HG03196 (cell line): Measurements from ENCODE around the gene NXPH1.

Source experiments
- ATAC-seq: cut with Tn5 transposase; IDR thresholded peaks from one replicate; pipeline ENCODE4 v1.9.1; 2021; ENCODE audit not compliant: unreplicated experiment

NXPH1 gene

GRCh38 chr7:8800986-8801385 lies 367.6 kb downstream of the NXPH1 start:
- no peak for ATAC-seq
